SKM-1 treated with dmso at 0.1 percent for 144 hours (cell line): ENCODE data around the gene TMEM183A.
"Not testable (repeated sequence)": the region's sequence is repeated elsewhere in the genome, so short reads cannot be mapped to it uniquely, and the experiment has no call there.

Experiments used
- DNase-seq: peaks from one replicate; lab custom pipeline; 2025; ENCODE audit not compliant: unreplicated experiment; lab: John Stamatoyannopoulos, UW

Gene TMEM183A

DNA sequence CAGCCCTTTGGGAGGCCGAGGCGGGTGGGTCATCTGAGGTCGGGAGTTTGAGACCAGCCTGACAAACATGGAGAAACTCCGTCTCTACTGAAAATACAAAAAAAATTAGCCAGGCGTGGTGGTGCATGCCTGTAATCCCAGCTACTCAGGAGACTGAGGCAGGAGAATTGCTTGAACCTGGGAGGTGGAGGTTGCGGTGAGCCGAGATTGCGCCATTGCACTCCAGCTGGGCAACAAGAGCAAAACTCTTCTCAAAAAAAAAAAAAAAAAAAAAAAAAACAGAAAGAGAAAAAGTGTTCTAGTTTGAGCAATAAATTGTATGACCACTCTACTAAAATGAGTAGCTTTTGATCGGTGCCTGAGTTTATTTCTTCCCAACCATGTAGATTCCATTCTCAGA, 21.1 kb upstream of the TMEM183A start:
- DNase-seq, result not testable (repeated sequence)

DNA sequence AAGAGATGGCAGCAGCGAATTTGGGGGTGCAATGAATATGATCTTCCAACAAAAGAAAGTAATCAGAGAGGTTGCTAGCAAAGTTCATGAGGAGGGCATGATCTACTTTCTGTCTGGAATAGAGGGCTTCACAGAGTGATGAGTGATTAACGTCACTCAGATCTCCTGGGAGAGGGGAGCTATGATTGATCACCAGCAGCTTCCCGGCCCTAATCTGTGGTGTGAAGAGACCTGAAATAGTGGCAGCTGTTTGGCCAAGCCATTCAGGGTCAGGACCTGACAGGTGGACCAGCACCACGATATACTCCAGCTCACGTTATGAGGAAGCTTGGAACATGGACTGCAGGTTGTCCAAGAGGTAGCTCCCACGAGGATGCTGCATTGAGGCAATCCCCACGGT, 19.9 kb upstream of the TMEM183A start:
- no peak for DNase-seq

DNA sequence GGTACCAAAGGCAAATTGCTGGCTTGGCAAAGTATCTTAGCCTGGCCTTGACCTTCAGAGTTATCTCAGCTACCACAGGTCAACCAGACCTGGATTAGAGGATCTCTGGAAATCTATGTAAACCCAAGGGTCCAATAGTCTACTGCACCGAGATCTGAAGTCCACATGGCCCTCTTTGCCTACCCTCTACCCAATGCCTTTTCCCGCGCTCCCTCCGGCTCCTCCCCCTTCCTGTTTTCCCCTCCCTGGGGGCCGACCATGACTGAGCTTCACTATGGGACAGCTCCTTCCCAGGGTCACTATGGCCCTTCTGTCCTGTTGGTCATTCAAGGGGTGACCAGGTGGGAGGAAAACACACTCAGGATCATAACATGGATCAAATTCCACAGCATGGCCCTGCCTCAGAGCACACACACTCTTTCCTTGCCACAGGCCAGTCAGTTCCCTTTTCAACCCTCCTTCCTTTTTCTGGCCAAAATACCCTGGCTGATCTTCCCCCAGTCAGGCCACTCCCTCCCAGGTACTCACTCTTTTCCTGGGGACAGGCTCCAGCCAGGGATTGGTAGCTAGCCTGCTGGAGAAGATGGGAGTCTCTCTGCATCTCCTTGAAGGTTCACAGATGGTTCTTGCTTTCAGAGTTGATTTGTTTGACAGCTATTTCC, 19.1 kb upstream of the TMEM183A start:
- peak; percentile 60 for DNase-seq

DNA sequence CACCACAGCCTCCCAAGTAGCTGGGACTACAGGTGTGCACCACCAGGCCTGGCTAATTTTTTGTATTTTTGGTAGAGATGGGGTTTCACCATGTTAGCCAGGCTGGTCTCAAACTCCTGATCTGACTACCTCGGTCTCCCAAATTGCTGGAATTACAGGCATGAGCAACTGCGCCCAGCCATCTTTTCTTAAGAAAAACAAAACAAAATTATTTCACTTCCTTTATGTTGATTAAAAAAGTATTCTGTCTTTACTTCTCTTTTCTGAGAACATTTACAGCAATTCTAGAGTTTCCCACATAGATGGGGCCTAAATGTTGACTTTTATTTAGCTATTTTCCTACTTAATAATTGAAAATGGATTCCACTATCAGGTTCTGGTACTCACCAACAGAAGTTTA, 17.3 kb upstream of the TMEM183A start:
- no peak for DNase-seq

DNA sequence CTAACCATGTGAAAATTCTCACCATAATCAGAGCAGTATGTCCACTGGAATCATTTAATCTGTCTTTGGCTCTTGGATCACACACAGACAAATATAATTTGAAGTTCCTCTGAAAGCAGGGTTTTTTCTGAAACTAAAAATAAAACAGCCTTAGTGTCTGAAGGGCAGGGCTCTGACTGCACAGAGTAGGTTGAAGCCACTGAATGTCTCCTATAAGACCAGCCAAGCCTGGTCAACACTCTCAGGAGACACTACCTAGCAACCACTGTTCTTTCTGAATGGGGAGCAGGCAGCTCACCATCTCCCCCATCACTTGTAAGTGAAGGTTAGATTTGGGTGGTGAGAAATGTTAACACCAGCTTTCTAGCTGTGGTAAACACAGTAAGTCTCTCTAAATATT, 16.1 kb upstream of the TMEM183A start:
- DNase-seq, result no peak

DNA sequence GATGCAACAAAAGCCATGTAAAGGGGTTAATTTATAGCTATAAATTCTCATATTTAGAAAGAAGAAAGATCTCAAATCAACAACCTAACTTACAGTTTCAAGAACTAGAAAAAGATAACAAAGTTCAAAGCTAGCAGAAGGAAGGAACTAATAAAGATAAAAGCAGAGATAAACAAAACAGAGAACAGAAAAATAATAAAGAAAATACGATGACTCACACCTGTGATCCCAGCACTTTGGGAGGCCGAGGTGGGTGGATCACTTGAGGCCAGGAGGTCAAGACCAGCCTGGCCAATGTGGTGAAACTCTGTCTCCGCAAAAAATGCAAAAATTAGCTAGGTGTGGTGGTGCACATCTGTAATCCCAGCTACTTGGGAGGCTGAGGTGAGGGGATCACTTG, 12.4 kb upstream of the TMEM183A start:
- no peak for DNase-seq

DNA sequence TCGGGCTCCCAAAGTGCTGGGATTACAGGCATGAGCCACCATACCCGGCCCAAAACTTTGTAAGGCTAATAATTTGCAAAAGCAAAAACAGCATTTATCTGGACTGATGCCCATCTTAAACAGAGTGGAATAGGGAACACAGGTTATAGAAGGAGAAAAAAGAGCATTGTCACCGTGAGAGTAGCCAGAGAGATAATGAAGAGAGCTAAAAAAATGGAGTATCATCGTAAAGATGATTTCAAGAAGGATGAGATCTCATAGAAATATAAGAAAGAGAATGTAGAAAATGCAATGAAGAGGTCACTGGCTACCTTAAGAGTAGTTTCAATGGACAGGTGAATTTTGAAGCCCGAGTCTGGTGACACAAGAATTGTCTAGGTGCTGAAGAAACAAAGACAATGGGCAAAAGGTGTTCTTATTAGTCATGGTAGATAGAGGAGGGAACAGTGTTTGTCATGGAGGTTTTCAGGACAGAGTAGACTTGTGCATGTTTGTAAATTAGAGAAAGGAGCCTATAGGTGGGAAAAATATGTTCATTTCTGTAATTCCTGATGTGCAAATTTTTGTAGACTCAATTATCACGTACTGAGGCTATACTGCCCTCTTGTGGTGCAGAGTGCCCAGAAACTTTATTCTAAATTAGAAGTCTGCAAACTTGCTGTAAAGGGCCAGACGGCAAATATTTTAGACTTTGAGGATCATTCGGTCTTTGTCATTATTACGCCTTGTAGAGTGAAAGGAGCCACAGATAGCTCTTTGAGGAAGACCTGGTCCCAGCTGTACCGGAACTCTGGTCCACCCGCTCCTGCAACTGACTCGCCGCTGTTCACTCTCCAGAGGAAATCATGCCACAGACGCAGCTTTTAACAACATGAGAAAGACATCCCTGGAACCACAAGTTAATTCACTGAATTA, 8.1 kb upstream of the TMEM183A start:
- peak; percentile 64 for DNase-seq

DNA sequence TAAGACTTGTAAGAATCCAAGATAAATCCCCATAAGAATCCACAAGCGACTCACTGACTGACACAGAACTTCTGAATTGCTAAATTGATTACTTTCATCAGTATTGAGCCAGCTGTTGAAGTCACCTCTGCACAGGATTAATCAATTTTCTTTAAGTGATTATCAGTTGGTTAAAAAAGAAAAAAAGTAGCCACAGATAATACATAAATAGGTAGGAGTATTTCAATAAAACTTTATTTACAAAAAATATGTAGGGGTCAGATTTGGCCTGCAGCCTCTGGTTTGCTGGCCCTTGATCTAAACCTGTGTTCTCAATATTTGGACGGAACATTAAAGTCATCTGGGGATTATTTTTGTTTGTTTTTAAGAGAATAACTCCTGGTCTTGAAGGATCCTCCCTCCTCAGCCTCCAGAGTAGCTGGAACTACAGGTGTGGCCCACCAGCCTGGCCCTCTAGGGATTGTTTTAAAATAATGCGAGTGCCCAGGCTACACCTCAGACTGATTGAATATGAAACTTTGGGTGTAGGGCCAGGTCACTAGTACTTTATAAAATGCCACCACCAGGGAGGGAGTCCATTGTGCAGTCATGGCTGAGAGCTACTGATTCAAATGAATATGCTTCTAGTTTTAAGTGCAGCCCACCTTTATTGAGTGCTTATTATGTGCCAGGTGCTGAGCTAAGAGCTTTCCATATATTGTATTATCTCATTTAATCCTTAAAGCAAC, 6.8 kb upstream of the TMEM183A start:
- DNase-seq, result no peak

DNA sequence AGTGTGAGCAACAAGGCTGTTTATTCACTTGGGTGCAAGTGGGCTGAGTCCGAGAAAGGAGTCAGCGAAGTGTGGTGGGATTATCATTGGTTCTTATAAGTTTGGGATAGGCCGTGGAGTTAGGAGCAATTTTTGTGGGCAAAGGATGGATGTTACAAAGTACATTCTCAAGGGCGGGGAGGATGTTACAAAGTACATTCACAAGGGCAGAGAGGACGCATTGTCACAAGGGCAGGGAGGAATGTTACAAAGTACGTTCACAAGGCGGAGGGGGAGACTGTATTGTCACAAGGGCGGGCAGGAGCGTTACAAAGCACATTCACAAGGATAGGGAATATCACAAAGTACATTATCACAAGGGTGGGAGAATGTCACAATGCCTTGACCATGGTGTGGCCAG, 5.2 kb upstream of the TMEM183A start:
- DNase-seq, result no peak

DNA sequence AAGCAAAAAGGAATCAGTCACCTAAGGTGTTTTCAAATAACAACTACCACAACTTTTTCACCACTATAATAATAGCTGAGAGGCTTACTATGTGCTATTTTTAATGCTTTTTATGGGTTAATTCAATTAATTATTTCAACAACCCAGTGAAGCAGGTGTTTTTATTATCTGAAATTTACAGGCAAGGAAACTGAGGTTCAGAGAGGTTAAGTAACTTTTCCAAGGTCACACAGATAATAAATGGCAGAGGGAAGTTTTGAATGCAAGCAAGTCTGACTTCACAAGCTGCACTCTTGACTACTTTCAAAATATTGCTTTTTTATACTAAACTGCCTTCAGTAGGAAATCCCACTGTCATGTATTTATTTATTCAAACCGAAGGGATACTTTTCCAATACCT, 4.2 kb upstream of the TMEM183A start:
- DNase-seq, result no peak

DNA sequence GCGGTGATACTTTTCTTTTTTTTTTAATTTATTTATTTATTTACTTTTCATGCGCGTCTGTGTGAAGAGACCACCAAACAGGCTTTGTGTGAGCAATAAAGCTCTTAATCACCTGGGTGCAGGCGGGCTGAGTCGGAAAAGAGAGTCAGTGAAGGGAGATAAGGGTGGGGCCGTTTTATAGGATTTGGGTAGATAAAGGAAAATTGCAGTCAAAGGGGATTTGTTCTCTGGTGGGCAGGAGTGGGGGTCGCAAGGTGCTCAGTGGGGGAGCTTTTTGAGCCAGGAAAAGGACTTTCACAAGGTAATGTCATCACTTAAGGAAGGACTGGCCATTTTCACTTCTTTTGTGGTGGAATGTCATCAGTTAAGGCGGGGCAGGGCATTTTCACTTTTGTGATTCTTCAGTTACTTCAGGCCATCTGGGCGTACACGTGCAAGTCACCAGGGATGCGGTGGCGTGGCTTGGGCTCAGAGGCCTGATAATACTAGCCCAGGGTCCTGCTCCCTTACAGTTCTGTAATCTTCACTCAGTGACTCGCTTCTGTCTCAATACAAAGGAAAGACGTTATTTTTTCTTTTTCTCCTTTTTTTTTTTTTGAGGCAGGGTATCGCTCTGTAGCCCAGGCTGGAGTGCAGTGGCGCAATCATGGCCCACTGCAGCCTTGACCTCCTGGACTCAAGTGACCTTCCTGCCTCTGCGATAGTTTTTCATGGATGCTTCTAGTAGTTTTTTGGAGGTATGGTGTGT, 1.6 kb upstream of the TMEM183A start:
- peak; percentile 31 for DNase-seq

DNA sequence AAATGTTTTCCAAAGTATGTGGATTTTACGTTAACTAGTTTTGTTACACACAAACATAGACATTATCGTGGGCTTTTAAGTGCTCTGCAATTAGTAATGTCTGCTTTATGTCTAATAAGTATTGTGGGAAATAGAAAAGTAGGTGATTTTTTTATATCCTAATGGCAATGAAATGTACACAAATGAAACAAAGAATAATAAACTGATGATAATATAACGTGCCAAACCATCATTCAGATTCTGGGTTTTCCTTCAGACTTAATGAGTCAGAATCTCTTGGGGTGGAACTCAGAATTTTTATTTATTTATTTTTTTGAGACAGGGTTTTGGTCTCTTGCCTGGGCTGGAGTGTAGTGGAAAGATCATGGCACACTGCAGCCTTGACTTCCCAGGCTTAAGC, 2.0 kb downstream of the TMEM183A start:
- DNase-seq, result no peak

DNA sequence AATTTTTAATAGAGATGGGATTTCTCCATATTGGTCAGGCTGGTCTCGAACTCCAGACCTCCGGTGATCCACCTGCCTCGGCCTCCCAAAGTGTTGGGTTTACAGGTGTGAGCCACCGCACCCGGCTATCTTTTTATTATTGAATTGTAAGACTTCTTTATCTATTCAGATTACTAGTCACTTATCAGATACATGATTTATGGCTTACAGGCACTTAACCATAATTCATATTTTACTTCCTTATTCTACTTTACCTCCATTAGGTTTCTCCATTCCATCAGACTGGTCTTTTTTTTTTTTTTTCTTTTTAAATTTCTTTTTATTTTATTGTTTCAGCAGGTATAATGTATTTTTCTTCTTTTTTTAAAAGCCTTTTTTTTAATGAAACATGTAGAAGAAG, 4.4 kb downstream of the TMEM183A start:
- no peak for DNase-seq

DNA sequence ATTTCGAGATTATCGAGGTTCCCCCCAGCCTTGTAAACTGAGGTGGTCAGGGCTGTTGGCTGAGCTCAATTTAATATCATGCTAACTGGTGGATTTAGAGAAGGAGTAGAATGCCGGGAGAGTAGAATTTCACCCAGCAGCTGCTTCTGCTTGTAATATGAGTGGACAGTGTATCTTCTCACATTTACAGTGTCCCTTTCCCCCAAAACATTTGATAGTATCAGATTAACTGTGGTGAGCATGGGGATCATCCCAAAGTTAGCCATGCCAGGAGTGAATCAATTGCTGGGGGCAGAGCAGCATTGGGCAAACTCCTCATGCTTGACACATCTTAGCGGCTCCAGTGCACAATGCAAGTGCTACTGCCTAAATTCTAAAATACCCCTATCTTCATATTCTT, 9.9 kb downstream of the TMEM183A start:
- no peak for DNase-seq

DNA sequence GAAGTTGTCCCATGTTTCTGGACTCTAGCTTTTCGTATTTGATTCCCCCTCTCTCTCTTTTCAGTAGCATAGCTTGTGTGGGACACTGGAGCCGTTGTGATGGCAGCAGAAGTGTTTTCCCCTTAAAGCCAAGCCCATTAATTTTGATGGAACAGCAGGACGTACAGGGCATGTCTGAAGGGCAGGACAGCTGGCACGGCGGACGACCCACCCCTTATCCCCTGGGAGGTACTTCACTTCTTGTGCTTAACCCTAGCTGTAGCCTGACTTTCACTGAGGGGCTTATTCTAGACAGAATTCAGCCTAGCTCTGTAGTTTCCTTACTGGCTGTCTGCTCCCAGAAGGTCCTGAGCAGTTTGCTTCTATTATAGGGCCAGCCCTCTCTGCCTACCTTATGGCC, 10.5 kb downstream of the TMEM183A start:
- no peak for DNase-seq

DNA sequence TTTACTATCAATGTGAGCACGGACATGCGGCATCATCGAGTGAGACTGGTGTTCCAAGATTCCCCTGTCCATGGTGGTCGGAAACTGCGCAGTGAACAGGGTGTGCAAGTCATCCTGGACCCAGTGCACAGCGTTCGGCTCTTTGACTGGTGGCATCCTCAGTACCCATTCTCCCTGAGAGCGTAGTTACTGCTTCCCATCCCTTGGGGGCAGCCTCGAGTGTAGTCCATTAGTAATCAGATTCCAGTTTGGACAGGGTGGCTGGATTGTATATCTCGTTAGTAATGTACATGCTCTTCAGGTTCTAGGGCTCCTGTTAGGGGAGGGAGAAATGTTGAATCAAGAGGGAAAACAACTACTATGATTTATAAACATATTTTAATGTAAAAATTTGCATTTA, 15.7 kb downstream of the TMEM183A start:
- DNase-seq, result not testable (repeated sequence)

DNA sequence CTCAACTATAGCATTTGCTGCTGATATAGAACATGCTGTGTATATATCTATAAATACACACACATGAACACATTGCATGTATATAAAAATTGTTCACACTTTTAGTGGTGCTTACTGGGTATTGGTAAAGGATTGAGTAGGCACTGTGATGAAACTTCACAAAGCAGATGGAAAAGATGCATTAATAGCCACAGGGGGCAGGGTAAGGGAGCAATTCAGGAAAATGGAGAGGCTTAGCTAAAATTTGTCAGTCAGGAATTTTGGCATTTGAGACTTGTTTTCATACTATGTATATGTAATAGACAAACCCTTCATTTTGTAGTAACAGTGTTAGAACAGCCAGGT, 18.5 kb downstream of the TMEM183A start:
- DNase-seq, result no peak

DNA sequence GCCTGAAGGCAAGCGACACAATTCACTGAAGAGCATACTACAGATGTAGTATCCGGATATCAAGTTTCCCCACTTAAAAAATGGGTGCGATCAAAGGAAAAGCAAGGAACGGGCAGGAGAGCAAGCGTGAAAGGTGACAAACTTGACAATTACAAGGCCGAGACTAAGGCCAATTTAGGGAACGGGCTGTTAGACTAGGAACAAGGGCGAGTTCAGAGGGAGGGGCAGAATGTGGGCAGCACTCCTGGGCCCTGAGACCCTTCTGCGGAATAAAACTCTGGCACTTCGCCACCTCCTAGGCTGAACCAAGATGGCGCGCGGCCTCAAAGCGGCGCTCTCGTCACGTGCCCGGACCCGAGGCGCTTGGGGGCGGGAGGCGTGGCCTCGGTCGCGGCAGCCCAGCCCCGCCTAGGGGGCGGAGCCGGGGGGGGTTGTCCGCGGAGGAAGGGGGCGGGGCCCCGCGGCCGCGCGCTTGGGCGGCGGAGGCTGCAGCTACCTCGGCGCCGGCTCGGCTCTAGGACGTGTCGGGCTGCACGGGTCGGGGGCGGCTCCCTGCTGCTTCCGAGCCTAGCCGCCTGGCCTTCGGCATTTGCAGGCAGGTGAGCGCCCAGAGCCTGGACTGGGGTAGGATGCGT, 19.0 kb downstream of the TMEM183A start, which contains the start of gene PPFIA4:
TSS of gene PPFIA4 (plus strand) at position 461 of the 635 bp plus-strand sequence. CDS start 12,518 bp downstream, outside the sequence.
- peak; percentile 86 for DNase-seq

DNA sequence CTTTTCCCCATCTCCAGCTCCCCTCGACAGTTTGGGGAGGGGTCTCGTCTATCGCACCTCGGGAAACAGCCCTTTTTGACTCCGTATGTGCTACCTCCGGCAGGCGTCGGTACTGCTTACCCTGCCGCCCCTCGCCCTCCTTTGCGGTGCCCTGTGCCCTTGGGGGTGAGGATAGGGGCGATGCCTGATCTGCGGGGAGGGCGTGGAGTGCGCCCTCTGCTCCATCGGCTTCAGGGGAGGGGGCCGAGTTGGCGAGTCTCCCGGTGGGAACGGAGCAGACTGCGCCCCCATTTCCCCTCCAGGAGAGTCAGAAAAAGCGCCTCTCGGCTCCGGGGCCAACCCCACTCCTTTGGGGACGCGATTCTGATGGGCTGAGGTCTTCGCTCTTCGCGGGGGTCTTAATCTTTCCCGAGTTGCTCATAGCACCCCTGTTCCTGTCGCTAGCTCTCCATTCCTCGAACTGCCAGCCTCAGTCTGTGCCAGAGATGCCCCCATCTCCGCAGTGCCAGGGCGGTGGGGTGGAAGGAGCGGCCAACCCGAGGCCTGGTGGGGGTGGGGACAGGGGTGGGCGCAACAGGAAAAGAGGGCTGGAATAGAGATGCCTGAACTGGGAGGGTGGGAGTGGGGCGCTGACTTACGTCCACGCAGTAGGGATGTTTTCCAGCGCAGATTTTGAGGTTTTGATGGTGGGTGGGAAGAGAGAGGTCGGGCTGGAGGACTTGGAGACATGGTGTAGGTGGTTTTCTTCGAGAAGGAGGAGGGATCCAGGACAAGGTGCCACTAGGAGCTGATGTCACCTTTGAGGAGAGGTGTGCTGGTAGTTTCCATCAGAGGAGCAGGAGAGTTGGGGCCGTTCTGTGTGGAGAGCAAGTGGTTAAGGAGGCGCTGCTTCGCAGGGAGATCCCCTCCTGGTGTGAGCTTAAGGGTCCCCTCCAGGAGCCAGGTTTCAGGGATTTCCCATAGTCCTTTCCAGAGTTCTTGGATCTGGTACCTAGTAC, 19.8 kb downstream of the TMEM183A start:
- no peak for DNase-seq
